ENCODE measurements around the gene TRMT1.

TRMT1 gene

DNA sequence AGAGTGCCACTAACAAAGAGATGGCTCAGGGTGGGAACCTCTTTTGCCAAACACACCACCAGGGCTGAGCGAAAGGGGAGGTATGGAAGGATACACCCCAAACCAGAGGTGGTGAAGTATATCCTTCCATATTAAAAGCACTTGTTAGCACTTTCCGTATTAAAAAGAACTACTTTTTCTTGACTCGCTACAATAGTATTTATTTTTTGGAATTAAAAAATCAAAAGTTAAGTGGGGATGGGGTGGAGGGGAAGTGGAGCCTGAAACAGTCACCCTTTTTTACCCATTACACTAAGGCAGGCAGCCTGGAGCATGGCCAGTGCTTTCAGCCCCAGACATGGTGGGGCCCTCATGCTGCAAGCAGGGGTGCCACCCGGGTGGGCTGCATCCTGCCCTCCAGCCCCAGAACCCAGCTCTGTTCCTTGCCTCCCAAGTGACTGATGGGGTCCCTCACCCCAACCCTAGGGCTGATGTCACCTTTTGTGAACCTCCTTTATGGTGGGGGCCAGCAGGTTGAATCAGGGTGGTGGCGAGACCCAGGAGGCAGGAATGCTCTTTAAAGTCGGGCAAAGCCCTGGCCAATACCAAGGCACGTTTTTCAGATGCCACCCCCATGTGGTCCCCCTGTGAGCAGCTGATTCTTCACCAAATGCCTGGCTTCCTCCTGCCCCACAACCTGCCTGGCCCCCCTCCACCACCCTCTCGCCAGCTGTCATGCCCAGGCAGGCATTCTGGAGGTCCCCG, 44.9 kb downstream of the TRMT1 start:
- Mint-ChIP-seq H3K4me1 (ENCODE audit: low read depth) (no peaks in the 10 kb centered on the region), H3K27me3 (ENCODE audit: low read depth) (no peaks in the 10 kb centered on the region), H3K36me3 (ENCODE audit: low read depth) (no peaks in the 10 kb centered on the region), H3K27ac (no peak overlapping the region), H3K9me3 (no peaks in the 10 kb centered on the region), H3K4me3 (no peak overlapping the region)

- Mint-ChIP-seq H3K9me3 (no peaks in the 10 kb centered on the region), H3K36me3 (ENCODE audit: low read depth) (no peaks in the 10 kb centered on the region), H3K4me1 (ENCODE audit: low read depth) (no peaks in the 10 kb centered on the region), H3K4me3 (no peak overlapping the region), H3K27me3 (ENCODE audit: low read depth) (no peaks in the 10 kb centered on the region), H3K27ac (no peak overlapping the region)
Observed at GRCh38 chr19:13070425-13071140, 46.0 kb downstream of the TRMT1 start.

- no peak overlapping the region for H3K4me3 Mint-ChIP-seq
- no peaks in the 10 kb centered on the region for H3K4me1 Mint-ChIP-seq (ENCODE audit: low read depth)
- H3K36me3 Mint-ChIP-seq (ENCODE audit: low read depth): no peaks in the 10 kb centered on the region
- H3K9me3 Mint-ChIP-seq: no peaks in the 10 kb centered on the region
- H3K27me3 Mint-ChIP-seq (ENCODE audit: low read depth): no peaks in the 10 kb centered on the region
- no peak overlapping the region for H3K27ac Mint-ChIP-seq
Observed at GRCh38 chr19:13069415-13070359, 46.9 kb downstream of the TRMT1 start.

- Mint-ChIP-seq H3K27ac (no peak overlapping the region), H3K4me1 (ENCODE audit: low read depth) (no peaks in the 10 kb centered on the region)
Observed at GRCh38 chr19:13068085-13068846, 48.3 kb downstream of the TRMT1 start.

DNA sequence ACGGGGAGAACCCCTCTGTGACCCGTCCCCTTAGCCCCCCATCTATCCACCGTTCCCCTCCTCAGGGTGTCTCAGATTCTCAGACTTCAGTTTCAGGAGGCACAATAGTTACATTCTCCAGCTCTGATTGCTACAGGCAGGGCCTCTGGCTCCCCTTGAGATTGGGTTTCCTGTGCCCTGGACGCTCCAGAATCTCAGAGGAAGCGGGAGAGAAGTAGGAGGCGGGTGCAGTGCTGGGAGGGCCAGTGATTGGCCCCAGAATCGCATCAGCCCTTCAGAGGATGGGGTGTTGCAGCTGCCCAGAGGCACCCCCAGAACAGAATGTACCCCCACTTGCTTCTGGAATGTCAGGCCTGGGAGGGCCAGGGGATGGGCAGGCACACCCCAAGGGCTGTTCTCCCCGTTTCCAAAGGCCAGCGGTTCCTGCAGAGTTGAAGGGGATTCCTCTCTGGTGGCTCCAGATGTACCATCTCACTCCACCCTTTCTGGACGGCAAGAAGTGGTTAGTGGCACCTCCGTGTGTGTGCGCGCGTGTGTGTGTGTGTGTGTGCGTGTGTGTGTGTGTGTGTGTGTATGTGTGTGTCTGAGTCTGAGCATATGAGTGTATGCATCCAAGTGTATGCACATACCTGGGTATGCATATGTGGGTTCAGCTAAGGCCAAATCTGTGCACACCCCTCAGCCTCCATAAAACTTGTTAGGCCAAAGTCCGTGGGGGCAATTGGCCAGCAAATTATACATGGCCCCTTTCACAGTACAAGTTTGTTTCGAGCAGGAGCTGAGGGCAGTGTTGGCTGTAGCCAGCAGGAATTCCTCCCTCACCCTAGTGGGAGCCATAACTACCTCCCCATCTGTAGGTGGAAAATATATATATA, 49.4 kb downstream of the TRMT1 start:
- Mint-ChIP-seq H3K9me3 (no peaks in the 10 kb centered on the region), H3K27ac (no peak overlapping the region), H3K27me3 (ENCODE audit: low read depth) (peaks cover 15% of the 10 kb centered on the region), H3K36me3 (ENCODE audit: low read depth) (no peaks in the 10 kb centered on the region), H3K4me1 (ENCODE audit: low read depth) (no peaks in the 10 kb centered on the region), H3K4me3 (no peak overlapping the region)

More at GRCh38 chr19:13068085-13068846, 48.3 kb downstream of the TRMT1 start:
- Mint-ChIP-seq H3K36me3 (ENCODE audit: low read depth) (no peaks in the 10 kb centered on the region), H3K27me3 (ENCODE audit: low read depth) (peaks cover 4% of the 10 kb centered on the region), H3K9me3 (no peaks in the 10 kb centered on the region), H3K4me3 (no peak overlapping the region)

- H3K9me3 Mint-ChIP-seq: no peaks in the 10 kb centered on the region
- peaks cover 2% of the 10 kb centered on the region for H3K4me1 Mint-ChIP-seq (ENCODE audit: low read depth)
- H3K36me3 Mint-ChIP-seq (ENCODE audit: low read depth): no peaks in the 10 kb centered on the region
- no peak overlapping the region for H3K4me3 Mint-ChIP-seq
- H3K27me3 Mint-ChIP-seq (ENCODE audit: low read depth): peaks cover 22% of the 10 kb centered on the region
- no peak overlapping the region for H3K27ac Mint-ChIP-seq
Observed at GRCh38 chr19:13066226-13066625, 50.3 kb downstream of the TRMT1 start.

DNA sequence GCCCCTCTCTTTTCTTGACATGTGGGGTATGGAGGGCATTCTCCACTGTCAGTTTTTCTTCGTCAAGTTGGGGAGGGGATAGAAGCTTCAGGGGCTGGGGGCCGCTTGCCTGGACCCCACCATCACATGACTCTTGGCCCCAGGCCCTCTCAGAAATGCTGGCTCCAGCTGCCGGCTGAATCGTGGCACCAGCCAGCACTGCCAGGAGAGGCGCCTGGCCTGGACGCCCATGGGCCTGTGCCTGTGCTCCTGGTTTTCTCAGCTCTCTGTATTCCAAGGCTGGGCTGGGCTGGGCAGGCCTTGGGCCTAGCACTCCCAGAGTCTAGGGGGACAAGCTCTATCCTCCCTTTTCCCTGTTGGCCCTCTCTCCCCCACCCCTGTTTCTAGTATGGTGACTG, 52.4 kb downstream of the TRMT1 start:
- H3K27ac Mint-ChIP-seq: no peak overlapping the region
- H3K36me3 Mint-ChIP-seq (ENCODE audit: low read depth): no peaks in the 10 kb centered on the region
- peaks cover 2% of the 10 kb centered on the region for H3K4me1 Mint-ChIP-seq (ENCODE audit: low read depth)
- no peaks in the 10 kb centered on the region for H3K9me3 Mint-ChIP-seq
- peaks cover 33% of the 10 kb centered on the region for H3K27me3 Mint-ChIP-seq (ENCODE audit: low read depth)
- H3K4me3 Mint-ChIP-seq: no peak overlapping the region

GRCh38 chr19:13063461-13064091, 53.0 kb downstream of the TRMT1 start:
- Mint-ChIP-seq H3K9me3 (no peaks in the 10 kb centered on the region), H3K27me3 (ENCODE audit: low read depth) (peaks cover 33% of the 10 kb centered on the region), H3K4me1 (ENCODE audit: low read depth) (peaks cover 2% of the 10 kb centered on the region), H3K4me3 (no peak overlapping the region), H3K27ac (no peak overlapping the region), H3K36me3 (ENCODE audit: low read depth) (no peaks in the 10 kb centered on the region)

- H3K9me3 Mint-ChIP-seq: no peaks in the 10 kb centered on the region
- H3K4me3 Mint-ChIP-seq: no peak overlapping the region
- peaks cover 33% of the 10 kb centered on the region for H3K27me3 Mint-ChIP-seq (ENCODE audit: low read depth)
- H3K36me3 Mint-ChIP-seq (ENCODE audit: low read depth): no peaks in the 10 kb centered on the region
- no peak overlapping the region for H3K27ac Mint-ChIP-seq
- peaks cover 2% of the 10 kb centered on the region for H3K4me1 Mint-ChIP-seq (ENCODE audit: low read depth)
Observed at GRCh38 chr19:13062317-13062716, 54.2 kb downstream of the TRMT1 start.

DNA sequence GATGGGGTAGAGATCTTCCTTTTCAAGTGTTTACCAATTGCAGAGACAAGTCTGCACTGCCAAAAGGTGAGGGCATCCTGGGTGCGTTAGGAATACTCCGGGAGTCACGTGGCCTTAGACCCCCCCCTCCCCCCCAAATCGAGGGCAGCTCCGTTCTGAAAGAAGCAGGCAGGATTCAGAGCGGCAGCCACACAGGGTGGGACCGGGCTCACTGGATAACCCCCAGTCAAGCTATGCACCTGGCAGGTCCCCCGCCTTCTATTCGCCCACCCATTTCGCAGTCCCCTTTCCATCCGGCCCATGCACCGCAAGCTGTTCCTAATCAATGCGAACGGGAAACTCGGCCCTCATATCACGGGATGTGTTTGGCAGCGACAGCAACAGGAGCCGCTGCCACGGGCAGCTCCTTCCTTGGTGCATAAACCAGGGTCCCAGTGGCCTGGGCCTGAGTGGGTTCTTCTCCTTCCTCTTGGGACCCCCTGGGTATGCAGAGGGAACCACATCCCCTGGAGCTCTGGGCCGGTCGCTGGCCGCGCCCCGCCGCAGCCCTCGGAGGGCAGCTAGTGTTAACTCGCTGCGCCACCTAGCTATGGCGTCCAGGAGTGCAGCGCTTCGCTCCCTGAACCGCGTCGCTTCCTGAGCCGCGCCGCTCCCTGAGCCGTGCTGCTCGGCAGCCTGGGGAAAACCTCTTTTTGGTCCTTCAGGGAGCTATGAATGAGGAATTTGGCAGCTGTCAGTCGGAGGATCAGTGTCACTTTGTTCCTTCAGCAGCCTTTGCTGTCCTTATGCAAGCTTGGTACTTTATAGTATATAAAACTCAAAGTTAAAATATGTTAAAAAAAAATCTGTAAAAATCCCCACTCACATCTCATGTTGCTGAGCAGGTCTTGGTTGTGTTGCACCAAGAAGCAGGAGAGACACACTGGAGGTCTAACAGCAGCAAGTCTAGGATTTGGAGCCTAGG, 55.3 kb downstream of the TRMT1 start:
- Mint-ChIP-seq H3K4me3 (peak overlapping the region; percentile 72), H3K36me3 (ENCODE audit: low read depth) (no peaks in the 10 kb centered on the region), H3K4me1 (ENCODE audit: low read depth) (peaks cover 2% of the 10 kb centered on the region), H3K27me3 (ENCODE audit: low read depth) (peaks cover 33% of the 10 kb centered on the region), H3K27ac (no peak overlapping the region), H3K9me3 (no peaks in the 10 kb centered on the region)

GRCh38 chr19:13060233-13060963, 56.1 kb downstream of the TRMT1 start:
- Mint-ChIP-seq H3K9me3 (no peaks in the 10 kb centered on the region), H3K4me1 (ENCODE audit: low read depth) (peaks cover 2% of the 10 kb centered on the region), H3K27me3 (ENCODE audit: low read depth) (peaks cover 33% of the 10 kb centered on the region), H3K36me3 (ENCODE audit: low read depth) (no peaks in the 10 kb centered on the region), H3K4me3 (no peak overlapping the region), H3K27ac (no peak overlapping the region)

Measured in T-helper 1 cell treated with Interleukin-12 subunit alpha and Interleukin-12 subunit beta and Interleukin-4 antibody, amounts not matched to agents 30 μg/mL and 1 μg/mL, for 36 hours (primary cell).